ENCODE data around the gene RNF215. TPM values are rescaled to one million over a fixed set of nuclear protein-coding genes. Genes with fewer than 3 reads are reported as not detected.

Gene RNF215
- total RNA-seq, 4 donors from 2014 or later = 6.6 to 18.5 (median 15.0) TPM

DNA sequence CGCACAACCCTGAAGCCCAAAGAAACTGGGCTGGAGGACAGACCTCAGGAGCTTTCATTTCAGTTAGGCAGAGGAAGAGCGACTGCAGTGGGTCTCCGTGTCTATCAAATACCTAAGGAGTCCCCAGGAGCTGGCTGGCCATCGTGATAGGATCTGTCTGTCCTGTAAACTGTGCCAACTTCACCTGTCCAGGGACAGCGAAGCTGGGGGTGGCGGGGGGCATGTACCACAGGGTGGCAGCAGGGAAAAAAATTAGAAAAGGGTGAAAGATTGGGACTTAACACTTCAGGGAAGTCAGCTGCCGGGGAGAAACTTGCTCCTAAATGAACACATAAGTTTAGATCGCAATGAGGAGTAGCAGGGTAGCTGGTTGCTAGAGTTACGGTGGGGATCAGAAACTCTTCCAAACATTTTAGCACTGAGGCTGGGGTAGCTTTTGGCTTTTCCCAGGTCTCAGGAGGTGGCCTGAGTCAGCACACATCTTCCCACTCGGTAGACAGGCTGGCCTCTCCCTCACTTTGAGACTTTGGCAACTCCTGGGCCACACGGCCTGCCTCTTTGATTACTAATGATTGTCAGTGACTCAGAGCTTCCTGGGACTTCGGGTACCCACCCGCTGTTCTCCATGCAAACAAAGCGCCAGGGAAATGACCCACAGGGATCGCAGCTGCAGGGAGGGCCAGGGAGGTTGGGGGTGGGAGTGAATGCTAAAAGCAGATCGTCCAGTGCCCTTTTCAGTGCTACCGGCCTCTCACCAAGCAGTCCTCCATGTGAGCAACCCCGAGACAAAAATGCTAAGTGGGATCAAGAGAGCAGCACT lies 35.5 kb upstream of the RNF215 start:
- intact Hi-C loops (cut with DNase I) = no loop called here
- Histone ChIP-seq H3K9me3 (no peaks in the 10 kb centered on the region), H3K27ac (replicated peaks in 1 of 4) (peak overlapping the region; percentile 94 to 99 (median 95)), H3K27me3 (no peaks in the 10 kb centered on the region), H3K4me3 (peak overlapping the region; percentile 66 to 78 (median 67)), H3K36me3 (peaks cover 12 to 26% (median 18%) of the 10 kb centered on the region in 4 donors), H3K4me1 (peaks cover 37 to 64% (median 63%) of the 10 kb centered on the region in 4 donors)
- 28% methylated on average over 17 of the region's 18 CpGs for WGBS
- TF ChIP-seq EP300 (IDR thresholded peaks at IDR 0.05) = no peak
- TF ChIP-seq, protein P1, sequence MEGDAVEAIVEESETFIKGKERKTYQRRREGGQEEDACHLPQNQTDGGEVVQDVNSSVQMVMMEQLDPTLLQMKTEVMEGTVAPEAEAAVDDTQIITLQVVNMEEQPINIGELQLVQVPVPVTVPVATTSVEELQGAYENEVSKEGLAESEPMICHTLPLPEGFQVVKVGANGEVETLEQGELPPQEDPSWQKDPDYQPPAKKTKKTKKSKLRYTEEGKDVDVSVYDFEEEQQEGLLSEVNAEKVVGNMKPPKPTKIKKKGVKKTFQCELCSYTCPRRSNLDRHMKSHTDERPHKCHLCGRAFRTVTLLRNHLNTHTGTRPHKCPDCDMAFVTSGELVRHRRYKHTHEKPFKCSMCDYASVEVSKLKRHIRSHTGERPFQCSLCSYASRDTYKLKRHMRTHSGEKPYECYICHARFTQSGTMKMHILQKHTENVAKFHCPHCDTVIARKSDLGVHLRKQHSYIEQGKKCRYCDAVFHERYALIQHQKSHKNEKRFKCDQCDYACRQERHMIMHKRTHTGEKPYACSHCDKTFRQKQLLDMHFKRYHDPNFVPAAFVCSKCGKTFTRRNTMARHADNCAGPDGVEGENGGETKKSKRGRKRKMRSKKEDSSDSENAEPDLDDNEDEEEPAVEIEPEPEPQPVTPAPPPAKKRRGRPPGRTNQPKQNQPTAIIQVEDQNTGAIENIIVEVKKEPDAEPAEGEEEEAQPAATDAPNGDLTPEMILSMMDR (IDR thresholded peaks at IDR 0.05) = no peak
- TF ChIP-seq POLR2A (IDR thresholded peaks at IDR 0.05; ENCODE audit: low read depth) = no peak
- peak; percentile 73 to 86 for TF ChIP-seq POLR2AphosphoS5 (IDR thresholded peaks at IDR 0.05)
- DNase-seq (ENCODE audit: extremely low spot score) = peak; percentile 94

DNA sequence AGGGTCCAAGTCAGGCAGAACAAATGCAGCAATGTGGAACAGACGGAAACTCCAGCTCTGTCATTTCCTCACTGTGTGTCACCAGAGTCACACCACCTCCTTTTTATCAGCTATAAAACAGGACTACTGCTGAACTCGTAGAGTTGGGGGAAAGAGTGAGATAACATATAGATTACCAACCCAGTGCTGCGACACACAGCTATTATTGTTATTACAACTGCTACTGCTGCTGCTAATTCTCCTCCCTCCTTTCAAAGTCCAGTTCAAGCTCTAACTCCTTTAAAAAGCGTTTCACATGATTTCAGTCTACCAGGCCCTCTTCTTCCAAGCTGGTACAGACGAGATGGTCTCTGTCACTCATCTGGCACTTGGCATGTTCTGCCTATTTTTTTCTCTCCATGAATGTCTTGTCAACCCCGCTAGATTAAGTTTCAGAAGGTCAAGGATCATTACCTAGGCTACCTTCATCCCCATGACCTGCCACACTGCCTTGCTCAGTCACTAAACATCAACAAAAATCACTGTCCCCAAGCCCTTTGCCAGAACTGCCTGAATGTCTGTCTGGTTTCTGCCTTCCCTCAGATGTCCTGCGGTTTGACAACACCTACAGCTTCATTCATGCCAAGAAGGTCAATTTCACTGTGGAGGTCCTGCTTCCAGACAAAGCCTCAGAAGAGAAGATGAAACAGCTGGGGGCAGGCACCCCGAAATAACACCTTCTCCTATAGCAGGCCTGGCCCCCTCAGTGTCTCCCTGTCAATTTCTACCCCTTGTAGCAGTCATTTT lies 34.7 kb upstream of the RNF215 start:
- no peak for DNase-seq (ENCODE audit: extremely low spot score)
- no peaks in the 10 kb centered on the region for H3K9me3 ChIP-seq
- peak overlapping the region; percentile 66 to 78 (median 67) for H3K4me3 ChIP-seq
- TF ChIP-seq POLR2AphosphoS5 (IDR thresholded peaks at IDR 0.05) (no peak), EP300 (IDR thresholded peaks at IDR 0.05) (no peak)
- TF ChIP-seq, protein P1 (IDR thresholded peaks at IDR 0.05) = no peak
- peaks cover 12 to 34% (median 25%) of the 10 kb centered on the region in 4 donors for H3K36me3 ChIP-seq
- WGBS = 73% methylated on average over 8 of the region's 8 CpGs
- no peaks in the 10 kb centered on the region for H3K27me3 ChIP-seq
- peaks cover 37 to 63% (median 62%) of the 10 kb centered on the region in 4 donors for H3K4me1 ChIP-seq
- intact Hi-C loops (cut with DNase I) = no loop called here
- H3K27ac ChIP-seq (replicated peaks in 1 of 4) = peak overlapping the region; percentile 94 to 99 (median 95)

DNA sequence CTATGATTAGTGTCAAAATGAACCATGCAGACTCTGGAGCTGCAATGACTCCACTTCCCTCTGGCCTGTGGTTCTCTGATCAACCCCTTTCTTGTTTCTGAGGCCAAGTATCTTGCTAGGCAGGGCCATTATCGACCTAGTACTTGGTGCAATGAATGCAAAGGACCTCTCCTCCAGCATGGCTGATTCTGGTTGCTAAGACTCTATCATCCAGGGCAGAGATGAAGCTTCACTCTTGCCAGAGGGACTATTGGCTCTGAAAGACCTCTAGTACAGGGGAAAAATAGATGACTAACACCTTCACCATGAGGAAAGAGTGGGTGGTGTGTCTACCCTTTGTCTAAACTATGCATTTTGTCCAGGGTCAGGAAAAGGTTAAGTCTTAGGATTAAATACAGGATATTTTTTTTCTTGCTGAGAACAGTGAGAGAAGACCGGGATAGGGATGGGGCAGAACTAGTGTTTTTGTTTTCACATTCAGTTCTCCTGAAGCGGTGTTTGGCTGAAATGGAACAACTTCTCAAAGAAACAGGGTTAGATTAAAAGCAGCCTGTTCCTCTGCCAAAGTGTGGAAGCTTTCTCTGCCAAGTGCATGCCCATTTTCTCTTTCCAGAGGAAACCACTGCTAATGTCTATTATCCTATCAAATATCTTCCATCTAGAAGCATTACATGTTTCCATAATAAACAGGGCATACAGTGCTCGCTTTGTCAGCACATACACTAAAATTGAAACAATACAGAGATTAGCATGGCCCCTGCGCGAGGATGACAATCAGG lies 33.3 kb upstream of the RNF215 start:
- no peak for DNase-seq (ENCODE audit: extremely low spot score)

GRCh38 chr22:30416837-30417236 lies 29.6 kb upstream of the RNF215 start:
- Histone ChIP-seq H3K9me3 (no peaks in the 10 kb centered on the region), H3K4me1 (peaks cover 2 to 21% (median 19%) of the 10 kb centered on the region in 4 donors), H3K4me3 (no peak overlapping the region), H3K27ac (replicated peaks in 1 of 4) (no peak overlapping the region), H3K36me3 (peaks cover 28 to 82% (median 52%) of the 10 kb centered on the region in 4 donors), H3K27me3 (no peaks in the 10 kb centered on the region)
- intact Hi-C loops (cut with DNase I) = no loop called here
- 77% methylated on average over 1 of the region's 1 CpG for WGBS
- no peak for DNase-seq (ENCODE audit: extremely low spot score)
- no peak for TF ChIP-seq POLR2AphosphoS5 (IDR thresholded peaks at IDR 0.05)
- TF ChIP-seq POLR2A (IDR thresholded peaks at IDR 0.05; ENCODE audit: low read depth) = no peak
- TF ChIP-seq, protein P1 (IDR thresholded peaks at IDR 0.05) = no peak
- no peak for TF ChIP-seq EP300 (IDR thresholded peaks at IDR 0.05)

More for the DNA sequence above, 33.3 kb upstream of the RNF215 start:
- WGBS = 69% methylated on average over 6 of the region's 6 CpGs
- intact Hi-C loops (cut with DNase I) = no loop called here
- Histone ChIP-seq H3K27ac (replicated peaks in 1 of 4) (peak overlapping the region; percentile 29 to 99 (median 95)), H3K4me1 (peaks cover 28 to 49% (median 49%) of the 10 kb centered on the region in 4 donors), H3K27me3 (no peaks in the 10 kb centered on the region), H3K36me3 (peaks cover 25 to 48% (median 37%) of the 10 kb centered on the region in 4 donors), H3K9me3 (no peaks in the 10 kb centered on the region), H3K4me3 (no peak overlapping the region)
- TF ChIP-seq, protein P1 (IDR thresholded peaks at IDR 0.05) = no peak
- TF ChIP-seq POLR2AphosphoS5 (IDR thresholded peaks at IDR 0.05) (no peak), EP300 (IDR thresholded peaks at IDR 0.05) (no peak), POLR2A (IDR thresholded peaks at IDR 0.05; ENCODE audit: low read depth) (no peak)

All from esophagus muscularis mucosa (tissue), 4 donors.